ENCODE data around the gene C1orf35. TPM values are rescaled to one million over a fixed set of nuclear protein-coding genes. Genes with fewer than 3 reads are reported as not detected.

The C1orf35 gene
- total RNA-seq, 5 donors from 2014 or later (not counting 1 experiment from before 2014, with no cell fraction given), result 19.7 to 34.0 (median 32.3) TPM

DNA sequence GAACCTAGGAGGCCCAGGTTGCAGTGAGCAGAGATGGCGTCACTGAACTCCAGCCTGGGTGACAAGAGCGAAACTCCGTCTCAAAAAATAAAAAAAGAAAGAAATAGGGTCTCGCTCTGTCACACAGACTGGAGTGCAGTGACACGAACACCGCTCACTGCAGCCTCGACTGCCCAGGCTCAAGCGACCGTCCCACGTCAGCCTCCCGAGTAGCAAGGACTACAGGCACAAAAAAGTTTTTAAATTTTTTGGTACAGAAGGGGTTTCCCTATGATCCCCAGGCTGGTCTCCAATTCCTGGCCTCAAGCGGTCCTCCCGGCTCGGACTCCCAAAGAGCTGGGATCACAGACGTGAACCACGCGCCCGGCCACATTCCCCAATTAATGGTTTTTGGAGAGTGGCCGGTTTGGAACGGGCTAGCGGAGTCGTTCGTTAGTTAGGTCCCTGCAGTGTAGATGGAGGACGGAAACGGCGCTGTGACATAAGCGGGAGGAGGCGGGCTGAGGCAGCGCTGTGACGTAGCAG lies 36.3 kb upstream of the C1orf35 start:
- Mint-ChIP-seq H3K27ac (peak overlapping the region; percentile 96 to 98), H3K4me1 (peaks cover 38 to 46% (median 44%) of the 10 kb centered on the region in 3 donors), H3K36me3 (no peaks in the 10 kb centered on the region), H3K4me3 (peak overlapping the region; percentile 94 to 96 (median 95)), H3K9me3 (no peaks in the 10 kb centered on the region), H3K27me3 (peaks cover 0 to 10% of the 10 kb centered on the region in 2 donors)
- peaks cover 0 to 6% of the 10 kb centered on the region in 2 experiments for H3K27me3 ChIP-seq (replicated peaks in 1 of 2; ENCODE audit: control insufficient read depth in 2 of 2, extremely low read depth in 1 of 2, insufficient read depth in 2 of 2, low read length in 1 of 2)
- peak overlapping the region; percentile 64 to 72 for H3K4me3 ChIP-seq (ENCODE audit: control insufficient read depth in 1 of 2, extremely low read depth in 1 of 2, low read length in 1 of 2)
- 23% methylated on average over 30 of the region's 30 CpGs for WGBS (ENCODE audit: insufficient coverage)
- CTCF ChIA-PET, result no interaction called here
- POLR2A ChIA-PET, result interaction anchor here in 1 of 2 donors (0.7 kb wide), 1 partner anchor 29 kb away, joined by 5 read pairs; no protein-coding TSS in a partner anchor
- H3K9me3 ChIP-seq, result no peaks in the 10 kb centered on the region
- peaks cover 12 to 59% of the 10 kb centered on the region in 2 experiments for H3K4me1 ChIP-seq (ENCODE audit: control insufficient read depth in 1 of 2, extremely low read depth in 1 of 2, insufficient read depth in 2 of 2, low read length in 2 of 2)
- no peak for ATAC-seq (replicated peaks in 1 of 4)
- DNase-seq, result no peak
- H3K36me3 ChIP-seq (ENCODE audit: control insufficient read depth in 2 of 2, extremely low read depth in 1 of 2, insufficient read depth in 1 of 2, low read length in 1 of 2), result peaks cover 0 to 4% of the 10 kb centered on the region in 2 donors
- peak overlapping the region; percentile 96 for H3K27ac ChIP-seq (ENCODE audit: low read length)

DNA sequence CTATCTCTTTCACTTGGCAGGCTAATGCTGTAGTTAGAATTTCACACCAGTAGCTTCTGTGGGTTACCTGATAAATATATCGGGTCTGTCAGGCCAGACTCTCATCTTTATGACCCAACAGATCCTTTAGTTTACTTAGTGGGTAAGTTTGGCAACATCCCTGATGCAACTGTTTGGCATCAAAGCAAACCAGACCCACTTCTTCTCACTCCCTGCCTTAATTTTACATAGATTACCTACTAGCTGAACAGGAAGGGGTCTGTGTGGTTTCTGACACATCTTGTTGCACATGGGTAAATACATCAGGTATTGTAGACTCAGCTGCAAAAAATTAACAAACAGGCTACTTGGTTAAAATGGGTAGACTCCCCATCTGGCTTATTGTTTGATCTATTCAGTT lies 33.8 kb upstream of the C1orf35 start:
- peaks cover 0 to under 1% of the 10 kb centered on the region in 2 donors for H3K36me3 ChIP-seq (ENCODE audit: control insufficient read depth in 2 of 2, extremely low read depth in 1 of 2, insufficient read depth in 1 of 2, low read length in 1 of 2)
- peaks cover 0 to 10% of the 10 kb centered on the region in 2 experiments for H3K27me3 ChIP-seq (replicated peaks in 1 of 2; ENCODE audit: control insufficient read depth in 2 of 2, extremely low read depth in 1 of 2, insufficient read depth in 2 of 2, low read length in 1 of 2)
- Mint-ChIP-seq H3K4me3 (no peak overlapping the region), H3K27me3 (peaks cover 0 to 11% of the 10 kb centered on the region in 2 donors), H3K4me1 (peaks cover 12 to 22% (median 19%) of the 10 kb centered on the region in 3 donors), H3K36me3 (no peaks in the 10 kb centered on the region), H3K27ac (peak overlapping the region in 1 of 2 donors; percentile 22), H3K9me3 (no peaks in the 10 kb centered on the region)
- peaks cover 7 to 33% of the 10 kb centered on the region in 2 experiments for H3K4me1 ChIP-seq (ENCODE audit: control insufficient read depth in 1 of 2, extremely low read depth in 1 of 2, insufficient read depth in 2 of 2, low read length in 2 of 2)
- no peak overlapping the region for H3K4me3 ChIP-seq (ENCODE audit: control insufficient read depth in 1 of 2, extremely low read depth in 1 of 2, low read length in 1 of 2)
- ChIA-PET CTCF (interaction anchor here in 1 of 2 donors (0.6 to 0.8 kb wide), 3 partner anchors 28 to 375 kb away, joined by 3 to 4 read pairs (median 3); no protein-coding TSS in a partner anchor), POLR2A (interaction anchor here in 1 of 2 donors (0.6 kb wide), 1 partner anchor 29 kb away, joined by 8 read pairs; the partner anchor contains the start of gene IBA57)
- no CpG with 5 or more reads among the region's 1 CpG for WGBS (ENCODE audit: insufficient coverage)
- ATAC-seq (replicated peaks in 1 of 4) (no peak), DNase-seq (peak in 2 of 35 experiments; percentile 26 to 61)
- peak overlapping the region; percentile 52 for H3K27ac ChIP-seq (ENCODE audit: low read length)
- H3K9me3 ChIP-seq, result no peaks in the 10 kb centered on the region

DNA sequence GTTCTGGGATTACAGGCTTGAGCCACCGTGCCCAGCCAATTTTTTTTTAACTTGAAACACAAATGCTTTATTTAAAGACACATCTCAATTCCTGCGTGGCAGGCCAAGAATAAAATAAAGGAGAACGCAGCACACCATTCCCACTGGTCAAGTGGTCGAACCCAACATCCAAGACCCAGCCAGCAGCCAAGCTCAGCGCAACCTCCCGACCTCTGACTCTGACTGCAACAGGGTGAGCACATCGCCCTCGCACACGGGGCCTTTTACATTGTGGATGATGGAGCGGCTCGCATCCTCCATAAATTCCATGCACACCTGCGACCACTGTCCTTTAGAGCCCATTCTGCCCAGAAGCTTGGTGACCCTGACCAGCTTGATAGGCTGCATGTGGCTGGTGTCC lies 31.5 kb upstream of the C1orf35 start:
- POLR2A ChIA-PET, result no interaction called here

DNA sequence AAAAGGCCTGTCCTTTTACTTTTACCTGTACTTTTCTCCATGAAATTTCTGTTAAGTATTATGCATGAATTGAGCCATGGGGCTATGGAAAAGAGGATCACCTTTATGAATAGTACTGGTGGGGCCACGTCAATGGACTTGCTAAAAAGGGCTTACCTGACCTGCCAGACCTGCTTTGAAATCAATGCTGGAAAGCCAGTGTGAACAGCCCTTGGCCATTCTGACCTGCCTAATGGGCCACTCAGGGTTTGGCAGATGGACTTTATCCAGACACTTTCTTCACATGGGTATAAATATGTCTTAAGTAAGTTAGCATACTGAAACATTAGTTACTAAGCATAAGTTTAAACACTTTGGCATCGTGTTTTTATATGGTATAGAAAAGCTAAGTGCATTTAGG lies 28.6 kb upstream of the C1orf35 start:
- peaks cover under 1 to 4% of the 10 kb centered on the region in 2 experiments for H3K4me1 ChIP-seq (ENCODE audit: control insufficient read depth in 1 of 2, extremely low read depth in 1 of 2, insufficient read depth in 2 of 2, low read length in 2 of 2)
- H3K27me3 Mint-ChIP-seq, result peaks cover 4 to 39% of the 10 kb centered on the region in 2 donors
- no peak overlapping the region for H3K27ac ChIP-seq (ENCODE audit: low read length)
- H3K4me1 Mint-ChIP-seq, result peaks cover 7 to 9% (median 8%) of the 10 kb centered on the region in 3 donors
- CTCF ChIA-PET, result interaction anchor here in 1 of 2 donors (1.5 kb wide), 1 partner anchor 48 kb away, joined by 4 read pairs; no protein-coding TSS in a partner anchor
- no peaks in the 10 kb centered on the region for H3K9me3 ChIP-seq
- H3K27ac Mint-ChIP-seq, result no peak overlapping the region
- no peaks in the 10 kb centered on the region for H3K36me3 Mint-ChIP-seq
- no peaks in the 10 kb centered on the region for H3K9me3 Mint-ChIP-seq
- POLR2A ChIA-PET, result no interaction called here
- H3K27me3 ChIP-seq (replicated peaks in 1 of 2; ENCODE audit: control insufficient read depth in 2 of 2, extremely low read depth in 1 of 2, insufficient read depth in 2 of 2, low read length in 1 of 2), result peaks cover 0 to 20% of the 10 kb centered on the region in 2 experiments
- no peak overlapping the region for H3K4me3 ChIP-seq (ENCODE audit: control insufficient read depth in 1 of 2, extremely low read depth in 1 of 2, low read length in 1 of 2)
- no peak for ATAC-seq (replicated peaks in 1 of 4)
- no peak for DNase-seq
- no peak overlapping the region for H3K4me3 Mint-ChIP-seq
- no CpG with 5 or more reads among the region's 2 CpGs for WGBS (ENCODE audit: insufficient coverage)
- H3K36me3 ChIP-seq (ENCODE audit: control insufficient read depth in 2 of 2, extremely low read depth in 1 of 2, insufficient read depth in 1 of 2, low read length in 1 of 2), result no peaks in the 10 kb centered on the region

More for the DNA sequence above, 31.5 kb upstream of the C1orf35 start:
- Mint-ChIP-seq H3K36me3 (no peaks in the 10 kb centered on the region), H3K27me3 (peaks cover 0 to 18% of the 10 kb centered on the region in 2 donors), H3K27ac (no peak overlapping the region), H3K4me3 (no peak overlapping the region), H3K9me3 (no peaks in the 10 kb centered on the region), H3K4me1 (peaks cover 8 to 14% (median 10%) of the 10 kb centered on the region in 3 donors)
- CTCF ChIA-PET, result no interaction called here
- Histone ChIP-seq H3K36me3 (ENCODE audit: control insufficient read depth in 2 of 2, extremely low read depth in 1 of 2, insufficient read depth in 1 of 2, low read length in 1 of 2) (no peaks in the 10 kb centered on the region), H3K27me3 (replicated peaks in 1 of 2; ENCODE audit: control insufficient read depth in 2 of 2, extremely low read depth in 1 of 2, insufficient read depth in 2 of 2, low read length in 1 of 2) (peaks cover 0 to 19% of the 10 kb centered on the region in 2 experiments), H3K9me3 (no peaks in the 10 kb centered on the region), H3K4me1 (ENCODE audit: control insufficient read depth in 1 of 2, extremely low read depth in 1 of 2, insufficient read depth in 2 of 2, low read length in 2 of 2) (peaks cover 2 to 21% of the 10 kb centered on the region in 2 experiments), H3K27ac (ENCODE audit: low read length) (no peak overlapping the region), H3K4me3 (ENCODE audit: control insufficient read depth in 1 of 2, extremely low read depth in 1 of 2, low read length in 1 of 2) (no peak overlapping the region)
- 84% methylated on average over 3 of the region's 12 CpGs for WGBS (ENCODE audit: insufficient coverage)
- no peak for ATAC-seq (replicated peaks in 1 of 4)
- DNase-seq, result no peak

DNA sequence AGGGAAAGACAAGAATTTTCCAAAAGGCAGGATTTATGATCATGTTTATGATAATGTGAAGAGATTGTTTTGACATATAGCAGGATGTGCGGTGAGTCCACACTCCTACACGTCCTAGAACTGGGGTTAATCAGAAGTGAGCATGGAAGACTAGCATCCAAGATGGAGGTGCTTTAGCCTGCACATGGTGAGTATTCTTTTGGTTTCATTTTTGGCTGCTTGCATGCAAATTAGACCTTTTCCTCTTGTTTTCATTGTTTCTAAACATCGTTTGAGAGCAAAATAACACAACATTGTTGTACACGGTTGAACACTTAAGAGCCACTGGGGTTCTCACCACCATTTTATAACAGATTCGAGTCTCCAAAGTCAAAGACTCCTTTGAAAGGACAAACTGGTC lies 22.1 kb upstream of the C1orf35 start:
- Histone ChIP-seq H3K36me3 (ENCODE audit: control insufficient read depth in 2 of 2, extremely low read depth in 1 of 2, insufficient read depth in 1 of 2, low read length in 1 of 2) (no peaks in the 10 kb centered on the region), H3K4me3 (ENCODE audit: control insufficient read depth in 1 of 2, extremely low read depth in 1 of 2, low read length in 1 of 2) (no peak overlapping the region), H3K9me3 (no peaks in the 10 kb centered on the region), H3K27ac (ENCODE audit: low read length) (no peak overlapping the region), H3K4me1 (ENCODE audit: control insufficient read depth in 1 of 2, extremely low read depth in 1 of 2, insufficient read depth in 2 of 2, low read length in 2 of 2) (no peaks in the 10 kb centered on the region), H3K27me3 (replicated peaks in 1 of 2; ENCODE audit: control insufficient read depth in 2 of 2, extremely low read depth in 1 of 2, insufficient read depth in 2 of 2, low read length in 1 of 2) (peaks cover 0 to 7% of the 10 kb centered on the region in 2 experiments)
- peak overlapping the region in 1 of 2 donors; percentile 36 for H3K27ac Mint-ChIP-seq
- H3K27me3 Mint-ChIP-seq, result peaks cover 4 to 26% of the 10 kb centered on the region in 2 donors
- ATAC-seq (replicated peaks in 1 of 4), result no peak
- DNase-seq, result no peak
- H3K4me3 Mint-ChIP-seq, result no peak overlapping the region
- 85% methylated on average over 4 of the region's 5 CpGs for WGBS (ENCODE audit: insufficient coverage)
- ChIA-PET POLR2A (no interaction called here), CTCF (no interaction called here)
- H3K9me3 Mint-ChIP-seq, result no peaks in the 10 kb centered on the region
- H3K36me3 Mint-ChIP-seq, result no peaks in the 10 kb centered on the region
- H3K4me1 Mint-ChIP-seq, result peaks cover 0 to 5% (median 0%) of the 10 kb centered on the region in 3 donors

DNA sequence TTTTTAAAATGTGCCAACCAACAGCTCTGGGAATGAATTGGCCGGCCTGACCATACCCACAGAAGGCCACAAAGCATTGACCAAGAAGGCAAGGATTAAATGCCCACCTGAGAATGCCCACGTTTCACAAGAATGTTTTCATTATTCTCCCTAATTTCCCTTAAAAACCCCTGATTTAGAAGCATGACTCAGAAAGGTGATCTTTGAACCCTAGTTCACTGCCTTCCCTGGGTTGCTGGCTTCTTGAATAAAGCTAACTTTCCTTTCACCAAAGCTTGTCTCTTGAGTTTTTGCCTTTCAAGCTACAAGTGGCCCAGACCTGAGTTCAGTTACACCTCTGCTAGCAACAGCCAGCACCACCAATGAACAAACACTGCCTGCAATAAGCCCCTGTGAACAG lies 20.4 kb upstream of the C1orf35 start:
- H3K4me3 Mint-ChIP-seq, result no peak overlapping the region
- H3K27ac Mint-ChIP-seq, result no peak overlapping the region
- no peak for DNase-seq
- 88% methylated on average over 2 of the region's 2 CpGs for WGBS (ENCODE audit: insufficient coverage)
- H3K27ac ChIP-seq (ENCODE audit: low read length), result no peak overlapping the region
- peaks cover 0 to 5% (median 0%) of the 10 kb centered on the region in 3 donors for H3K4me1 Mint-ChIP-seq
- H3K9me3 ChIP-seq, result no peaks in the 10 kb centered on the region
- H3K4me1 ChIP-seq (ENCODE audit: control insufficient read depth in 1 of 2, extremely low read depth in 1 of 2, insufficient read depth in 2 of 2, low read length in 2 of 2), result no peaks in the 10 kb centered on the region
- no peak for ATAC-seq (replicated peaks in 1 of 4)
- no peaks in the 10 kb centered on the region for H3K36me3 Mint-ChIP-seq
- H3K4me3 ChIP-seq (ENCODE audit: control insufficient read depth in 1 of 2, extremely low read depth in 1 of 2, low read length in 1 of 2), result no peak overlapping the region
- H3K9me3 Mint-ChIP-seq, result no peaks in the 10 kb centered on the region
- no peaks in the 10 kb centered on the region for H3K27me3 ChIP-seq (replicated peaks in 1 of 2; ENCODE audit: control insufficient read depth in 2 of 2, extremely low read depth in 1 of 2, insufficient read depth in 2 of 2, low read length in 1 of 2)
- POLR2A ChIA-PET, result interaction anchor here in 1 of 2 donors (0.6 kb wide), 1 partner anchor 62 kb away, joined by 3 read pairs; no protein-coding TSS in a partner anchor
- CTCF ChIA-PET, result no interaction called here
- no peaks in the 10 kb centered on the region for H3K36me3 ChIP-seq (ENCODE audit: control insufficient read depth in 2 of 2, extremely low read depth in 1 of 2, insufficient read depth in 1 of 2, low read length in 1 of 2)
- H3K27me3 Mint-ChIP-seq, result peaks cover 4 to 18% of the 10 kb centered on the region in 2 donors
